Ishikawa (cell line): ENCODE measurements around the gene MEGF6.

Experiments
- CEBPB ChIP-seq: IDR thresholded peaks from 2 replicates; pipeline ENCODE4 v1.6.1; 2012
- CREB1 ChIP-seq: IDR thresholded peaks from 2 replicates; pipeline ENCODE4 v1.6.1; 2012; ENCODE audit warnings: low read depth
- EGR1 ChIP-seq: IDR thresholded peaks from 2 replicates; pipeline ENCODE4 v1.6.1; 2012
- EP300 ChIP-seq: IDR thresholded peaks from 2 replicates; pipeline ENCODE4 v1.6.1; 2012; ENCODE audit warnings: borderline replicate concordance
- FOXM1 ChIP-seq: IDR thresholded peaks from 2 replicates; pipeline ENCODE4 v1.6.1; 2012; ENCODE audit warnings: low read depth, borderline replicate concordance
- MAX ChIP-seq: IDR thresholded peaks from 2 replicates; pipeline ENCODE4 v1.6.1; 2012
- NFIC ChIP-seq: IDR thresholded peaks from 2 replicates; pipeline ENCODE4 v1.6.1; 2012
- RAD21 ChIP-seq: IDR thresholded peaks from 2 replicates; pipeline ENCODE4 v1.6.1; 2012; ENCODE audit warnings: low read depth
- TAF1 ChIP-seq: IDR thresholded peaks from 2 replicates; pipeline ENCODE4 v1.6.1; 2012; ENCODE audit warnings: low read depth, mild to moderate bottlenecking
- TCF12 ChIP-seq: IDR thresholded peaks from 2 replicates; pipeline ENCODE4 v1.6.1; 2012; ENCODE audit warnings: low read depth
- TEAD4 ChIP-seq: IDR thresholded peaks from 2 replicates; pipeline ENCODE4 v1.6.1; 2012
- YY1 ChIP-seq: IDR thresholded peaks from 2 replicates; pipeline ENCODE4 v1.6.1; 2012; ENCODE audit warnings: low read depth
- ZBTB7A ChIP-seq: IDR thresholded peaks from 2 replicates; pipeline ENCODE4 v1.6.1; 2012; ENCODE audit warnings: low read depth
- TF ChIP-seq, protein P1 (sequence below): IDR thresholded peaks from 2 replicates; pipeline ENCODE4 v1.6.1; 2012; ENCODE audit warnings: low read depth, mild to moderate bottlenecking

DNA sequence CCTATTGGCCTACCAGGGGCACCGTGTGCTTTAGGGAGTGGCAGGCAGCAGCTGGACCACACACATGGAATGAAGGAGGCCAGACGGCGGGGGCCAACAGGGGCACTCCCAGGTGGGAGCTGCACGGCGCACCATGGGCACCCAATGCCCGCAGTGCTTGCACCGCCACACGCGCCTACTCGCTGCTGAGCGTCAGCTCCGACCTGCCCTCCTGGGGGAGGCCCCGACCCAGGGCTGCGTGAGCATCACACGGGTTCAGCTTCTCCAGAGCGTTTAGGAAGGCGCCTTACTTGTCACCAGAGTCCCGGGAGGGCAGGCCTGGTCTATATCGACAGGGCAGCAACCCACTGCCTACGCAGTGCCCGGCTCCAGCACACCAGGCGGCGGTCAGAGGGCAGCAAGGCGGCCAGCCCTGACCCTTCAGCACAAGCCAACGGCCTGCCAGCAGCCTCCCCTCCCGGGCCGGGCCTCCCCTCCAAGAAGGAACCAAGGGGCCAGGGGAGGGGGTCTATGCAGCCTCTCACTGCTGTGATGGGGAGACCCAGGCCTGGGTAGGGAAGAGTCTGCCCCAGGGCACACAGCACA is 91.9 kb downstream of the MEGF6 start:
- no peak for TF ChIP-seq MAX
- TF ChIP-seq, protein P1, sequence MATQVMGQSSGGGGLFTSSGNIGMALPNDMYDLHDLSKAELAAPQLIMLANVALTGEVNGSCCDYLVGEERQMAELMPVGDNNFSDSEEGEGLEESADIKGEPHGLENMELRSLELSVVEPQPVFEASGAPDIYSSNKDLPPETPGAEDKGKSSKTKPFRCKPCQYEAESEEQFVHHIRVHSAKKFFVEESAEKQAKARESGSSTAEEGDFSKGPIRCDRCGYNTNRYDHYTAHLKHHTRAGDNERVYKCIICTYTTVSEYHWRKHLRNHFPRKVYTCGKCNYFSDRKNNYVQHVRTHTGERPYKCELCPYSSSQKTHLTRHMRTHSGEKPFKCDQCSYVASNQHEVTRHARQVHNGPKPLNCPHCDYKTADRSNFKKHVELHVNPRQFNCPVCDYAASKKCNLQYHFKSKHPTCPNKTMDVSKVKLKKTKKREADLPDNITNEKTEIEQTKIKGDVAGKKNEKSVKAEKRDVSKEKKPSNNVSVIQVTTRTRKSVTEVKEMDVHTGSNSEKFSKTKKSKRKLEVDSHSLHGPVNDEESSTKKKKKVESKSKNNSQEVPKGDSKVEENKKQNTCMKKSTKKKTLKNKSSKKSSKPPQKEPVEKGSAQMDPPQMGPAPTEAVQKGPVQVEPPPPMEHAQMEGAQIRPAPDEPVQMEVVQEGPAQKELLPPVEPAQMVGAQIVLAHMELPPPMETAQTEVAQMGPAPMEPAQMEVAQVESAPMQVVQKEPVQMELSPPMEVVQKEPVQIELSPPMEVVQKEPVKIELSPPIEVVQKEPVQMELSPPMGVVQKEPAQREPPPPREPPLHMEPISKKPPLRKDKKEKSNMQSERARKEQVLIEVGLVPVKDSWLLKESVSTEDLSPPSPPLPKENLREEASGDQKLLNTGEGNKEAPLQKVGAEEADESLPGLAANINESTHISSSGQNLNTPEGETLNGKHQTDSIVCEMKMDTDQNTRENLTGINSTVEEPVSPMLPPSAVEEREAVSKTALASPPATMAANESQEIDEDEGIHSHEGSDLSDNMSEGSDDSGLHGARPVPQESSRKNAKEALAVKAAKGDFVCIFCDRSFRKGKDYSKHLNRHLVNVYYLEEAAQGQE: no peak
- TF ChIP-seq RAD21: no peak
- no peak for TF ChIP-seq FOXM1
- TF ChIP-seq EP300: no peak
- TF ChIP-seq CEBPB: no peak
- TF ChIP-seq YY1: no peak
- no peak for TF ChIP-seq EGR1
- no peak for TF ChIP-seq CREB1
- no peak for TF ChIP-seq ZBTB7A
- TF ChIP-seq TEAD4: no peak
- no peak for TF ChIP-seq TCF12
- no peak for TF ChIP-seq TAF1
- no peak for TF ChIP-seq NFIC
